HL-60 (cell line): Measurements from ENCODE around the gene ATOX1.

Experiments
- DNase-seq, 2 experiments: peaks; one replicate each; pipeline ENCODE4 v3.0.0-alpha.2; 2010 to 2020; ENCODE audit warnings: low read depth in 1 of 2, low spot score in 1 of 2
- H3K27ac ChIP-seq: fragments of 250-450 bp; sonication (Bioruptor Pico); replicated peaks from 2 replicates; pipeline ENCODE4 v1.5.1; 2020; ENCODE audit warnings: mild to moderate bottlenecking, moderate library complexity
- H3K27me3 ChIP-seq: fragments of 250-450 bp; sonication (Bioruptor Pico); 2 replicates; pipeline ENCODE4 v1.5.1; 2021; ENCODE audit warnings: mild to moderate bottlenecking, moderate library complexity; ENCODE audit not compliant: insufficient read depth, poor library complexity, severe bottlenecking
- H3K4me3 ChIP-seq: replicated peaks from 2 replicates; pipeline ENCODE4 v1.5.1; 2011; ENCODE audit warnings: mild to moderate bottlenecking, control low read depth, low read length; ENCODE audit not compliant: insufficient read depth
- CTCF ChIP-seq: IDR thresholded peaks from one replicate; pipeline ENCODE4 v1.5.1; 2011; ENCODE audit warnings: low read length, control low read depth, inconsistent platforms; ENCODE audit not compliant: insufficient read depth
- GABPA ChIP-seq: IDR thresholded peaks from 2 replicates; pipeline ENCODE4 v1.6.1; 2012; ENCODE audit warnings: low read depth
- POLR2AphosphoS5 ChIP-seq: IDR thresholded peaks from 2 replicates; pipeline ENCODE4 v1.6.1; 2012; ENCODE audit warnings: low read depth
- REST ChIP-seq: IDR thresholded peaks from 2 replicates; pipeline ENCODE4 v1.6.1; 2012; ENCODE audit warnings: low read depth; ENCODE audit not compliant: insufficient replicate concordance
- SPI1 ChIP-seq: IDR thresholded peaks from 2 replicates; pipeline ENCODE4 v1.6.1; 2012; ENCODE audit warnings: low read depth, mild to moderate bottlenecking, borderline replicate concordance

Gene ATOX1

GRCh38 chr5:151751593-151751992 lies 6.8 kb downstream of the ATOX1 start:
- no peak overlapping the region for H3K27ac ChIP-seq
- no peak for DNase-seq
- no peak overlapping the region for H3K4me3 ChIP-seq
- TF ChIP-seq POLR2AphosphoS5 (no peak), SPI1 (no peak), REST (no peak), CTCF (no peak), GABPA (no peak)
- H3K27me3 ChIP-seq, result no peaks in the 10 kb centered on the region

GRCh38 chr5:151751091-151751490 lies 7.3 kb downstream of the ATOX1 start:
- H3K27me3 ChIP-seq, result no peaks in the 10 kb centered on the region
- DNase-seq, result peak in 1 of 2 experiments; percentile 77
- no peak for TF ChIP-seq SPI1
- no peak for TF ChIP-seq CTCF
- no peak for TF ChIP-seq POLR2AphosphoS5
- TF ChIP-seq GABPA, result no peak
- no peak for TF ChIP-seq REST
- H3K4me3 ChIP-seq, result no peak overlapping the region
- H3K27ac ChIP-seq, result no peak overlapping the region

- TF ChIP-seq SPI1 (no peak), CTCF (no peak), POLR2AphosphoS5 (no peak), REST (no peak), GABPA (no peak)
- no peak for DNase-seq
Measured at GRCh38 chr5:151750121-151750520, 8.3 kb downstream of the ATOX1 start.

More at GRCh38 chr5:151750121-151750520, 8.3 kb downstream of the ATOX1 start:
- Histone ChIP-seq H3K27ac (no peak overlapping the region; the same call in 1 of the 2 replicates), H3K27me3 (no peaks in the 10 kb centered on the region), H3K4me3 (no peak overlapping the region)
